ENCODE measurements around the gene USP43.
A peak's percentile ranks its signal among the peaks of the same experiment; 100 is the strongest.
"Not testable (repeated sequence)": the region's sequence is repeated elsewhere in the genome, so short reads cannot be mapped to it uniquely, and the experiment has no call there.

The USP43 gene

GRCh38 chr17:9644910-9645751 is at the start of gene USP43:
Gene USP43 (plus strand): TSS chr17:9645517. CDS start chr17:9645633, 116 bp downstream.
- DNase-seq (ENCODE audit: low read depth in 2 of 2) = peak in 1 of 2 donors; percentile 6

DNA sequence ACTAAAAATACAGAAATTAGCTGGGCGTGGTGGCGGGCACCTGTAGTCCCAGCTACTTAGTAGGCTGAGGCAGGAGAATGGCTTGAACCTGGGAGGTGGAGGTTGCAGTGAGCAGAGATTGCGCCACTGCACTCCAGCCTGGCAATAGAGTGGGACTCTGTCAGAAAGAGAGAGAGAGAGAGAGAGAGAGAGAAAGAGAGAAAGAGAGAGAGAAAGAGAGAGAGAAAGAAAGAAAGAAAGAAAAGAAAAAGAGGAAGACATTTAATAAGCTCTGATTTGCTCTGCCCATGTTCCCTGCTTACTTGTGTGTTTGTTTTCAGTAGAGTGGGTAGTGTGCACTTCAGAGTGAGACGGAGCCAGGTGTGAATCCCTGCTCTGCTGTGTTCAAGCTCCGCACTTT is 47.7 kb upstream of the USP43 start:
- not testable (repeated sequence) for DNase-seq (ENCODE audit: low read depth in 2 of 2)

- no peak for DNase-seq (ENCODE audit: low read depth in 2 of 2)
These were observed 46.7 kb upstream of the USP43 start for GRCh38 chr17:9598661-9599060.

- not testable (repeated sequence) for DNase-seq (ENCODE audit: low read depth in 2 of 2)
These were observed 40.7 kb upstream of the USP43 start for GRCh38 chr17:9604583-9604982.

DNA sequence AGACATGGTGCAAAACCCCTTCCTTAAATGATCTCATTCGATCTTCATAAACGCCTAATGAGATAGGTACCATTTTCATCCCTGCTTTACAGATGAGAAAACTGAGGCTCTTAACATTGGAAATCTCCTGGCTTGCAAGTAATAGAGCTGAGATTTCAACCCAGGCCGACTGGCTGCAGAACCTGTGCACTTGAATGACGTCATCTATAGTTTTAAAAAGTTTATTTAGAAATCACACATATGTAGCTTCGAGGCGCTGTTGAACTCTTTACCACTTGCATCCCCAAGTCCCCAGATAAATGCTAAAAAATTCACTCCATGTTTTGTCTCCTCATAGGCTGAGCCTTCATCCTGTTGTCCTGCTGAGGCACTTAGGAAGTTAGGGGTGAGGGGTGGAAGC is 38.9 kb upstream of the USP43 start:
- no peak for DNase-seq (ENCODE audit: low read depth in 2 of 2)

- not testable (repeated sequence) for DNase-seq (ENCODE audit: low read depth in 2 of 2)
These were observed 38.3 kb upstream of the USP43 start for GRCh38 chr17:9607058-9607457.

- no peak for DNase-seq (ENCODE audit: low read depth in 2 of 2)
These were observed 33.8 kb upstream of the USP43 start for GRCh38 chr17:9611557-9611956.

- DNase-seq (ENCODE audit: low read depth in 2 of 2) = no peak
These were observed 33.3 kb upstream of the USP43 start for GRCh38 chr17:9612006-9612405.

DNA sequence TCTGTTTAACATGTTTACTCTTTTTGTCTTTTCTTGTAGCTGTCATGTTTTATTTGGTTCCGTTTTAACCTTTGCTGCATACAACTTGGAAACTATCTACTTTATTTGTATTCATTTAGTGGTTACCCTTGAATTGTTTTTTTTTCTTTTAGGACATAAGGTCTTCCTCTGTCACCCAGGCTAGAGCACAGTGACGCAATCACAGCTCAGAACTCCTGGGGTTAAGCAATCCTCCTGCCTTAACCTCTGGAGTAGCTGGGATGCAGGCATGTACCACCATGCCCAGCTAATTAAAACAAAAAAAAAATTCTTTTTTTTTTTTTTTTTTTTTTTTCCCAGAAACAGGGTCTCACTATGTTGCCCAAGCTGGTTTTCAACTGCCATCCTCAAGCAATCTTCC is 29.8 kb upstream of the USP43 start:
- no peak for DNase-seq (ENCODE audit: low read depth in 2 of 2)

DNA sequence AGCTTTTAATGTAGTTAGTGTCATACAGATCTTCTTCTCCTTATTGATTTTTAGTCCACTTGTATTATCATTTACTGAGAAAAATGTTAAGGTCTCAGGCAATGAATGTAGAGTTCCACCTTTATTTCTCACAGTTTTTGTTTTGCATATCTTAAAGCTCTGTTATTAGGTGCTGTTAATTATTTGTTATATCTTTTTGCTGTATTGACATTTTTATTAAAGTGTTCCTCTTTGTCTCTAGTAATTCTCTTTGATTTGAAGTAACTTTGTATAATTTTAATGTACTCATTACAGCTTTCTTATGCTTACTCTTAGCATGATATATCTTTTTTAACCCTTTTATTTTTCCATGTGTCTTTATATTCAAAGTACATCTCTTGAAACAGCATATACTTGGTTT is 22.4 kb upstream of the USP43 start:
- DNase-seq (ENCODE audit: low read depth in 2 of 2) = no peak

GRCh38 chr17:9628509-9628908 is 16.8 kb upstream of the USP43 start:
- DNase-seq (ENCODE audit: low read depth in 2 of 2) = no peak

DNA sequence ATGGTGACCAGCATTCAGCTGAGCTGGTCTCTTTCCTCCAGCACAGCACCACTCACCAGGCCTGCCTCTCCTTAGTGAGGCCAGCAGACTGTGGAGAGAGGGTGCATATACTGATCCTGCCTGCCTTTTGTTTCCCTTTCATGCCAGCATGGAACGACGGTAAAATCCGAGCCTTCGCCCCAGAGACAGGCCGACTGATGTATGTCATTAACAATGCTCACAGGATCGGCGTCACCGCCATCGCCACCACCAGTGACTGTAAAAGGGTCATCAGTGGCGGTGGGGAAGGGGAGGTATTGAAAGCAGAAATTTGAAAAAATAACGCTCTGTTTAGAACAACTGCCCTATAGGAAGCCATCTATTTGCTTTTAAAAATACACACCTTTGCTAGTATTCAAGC is 12.6 kb upstream of the USP43 start:
- DNase-seq (ENCODE audit: low read depth in 2 of 2) = no peak

DNA sequence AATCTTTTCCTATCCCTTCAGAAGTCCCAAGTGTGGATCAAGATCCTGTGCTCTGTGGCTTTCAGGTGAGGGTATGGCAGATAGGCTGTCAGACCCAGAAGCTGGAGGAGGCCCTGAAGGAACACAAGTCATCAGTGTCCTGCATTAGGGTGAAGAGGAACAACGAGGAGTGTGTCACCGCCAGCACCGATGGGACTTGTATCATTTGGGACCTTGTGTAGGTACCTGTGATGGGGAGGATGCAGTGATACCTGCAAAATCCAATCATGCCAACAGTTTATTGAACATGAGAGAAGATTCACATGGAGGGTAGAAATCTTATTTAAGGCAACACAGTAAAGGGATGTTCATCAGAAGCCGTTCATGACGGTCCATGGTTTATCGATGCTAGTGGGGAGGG is 10.0 kb upstream of the USP43 start:
- no peak for DNase-seq (ENCODE audit: low read depth in 2 of 2)

DNA sequence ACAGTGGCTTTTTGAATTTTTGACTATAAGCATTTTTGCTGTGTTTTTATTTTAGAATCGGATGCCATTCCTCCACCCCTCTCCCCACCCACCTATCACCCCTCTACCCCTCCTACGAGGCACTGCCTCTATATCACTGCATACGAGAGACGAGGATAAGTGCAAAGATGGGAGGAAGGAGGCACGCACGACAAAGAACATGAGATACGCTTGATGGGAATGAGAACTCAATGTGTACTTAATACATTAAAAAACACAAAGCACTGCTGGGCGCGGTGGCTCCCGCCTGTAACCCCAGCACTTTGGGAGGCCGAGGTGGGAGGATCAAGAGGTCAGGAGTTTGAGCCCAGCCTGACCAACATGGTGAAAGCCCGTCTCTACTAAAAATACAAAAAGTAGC is 8.8 kb upstream of the USP43 start:
- DNase-seq (ENCODE audit: low read depth in 2 of 2) = no peak

DNA sequence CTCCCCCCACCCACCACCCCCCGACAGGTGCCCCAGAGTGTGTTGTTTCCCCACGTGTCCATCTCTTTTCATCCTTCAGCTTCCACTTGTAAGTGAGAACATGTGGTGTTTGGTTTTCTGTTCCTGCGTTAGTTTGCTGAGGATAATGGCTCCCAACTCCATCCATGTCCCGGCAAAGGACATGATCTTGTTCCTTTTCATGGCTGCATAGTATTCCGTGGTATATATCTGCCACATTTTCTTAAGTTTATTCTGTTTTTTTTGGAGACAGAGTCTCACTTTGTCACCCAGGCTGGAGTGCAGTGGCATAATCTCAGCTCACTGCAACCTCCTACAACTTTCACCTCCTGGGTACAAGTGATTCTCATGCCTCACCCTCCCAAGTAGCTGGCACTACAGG is 4.9 kb upstream of the USP43 start:
- not testable (repeated sequence) for DNase-seq (ENCODE audit: low read depth in 2 of 2)

DNA sequence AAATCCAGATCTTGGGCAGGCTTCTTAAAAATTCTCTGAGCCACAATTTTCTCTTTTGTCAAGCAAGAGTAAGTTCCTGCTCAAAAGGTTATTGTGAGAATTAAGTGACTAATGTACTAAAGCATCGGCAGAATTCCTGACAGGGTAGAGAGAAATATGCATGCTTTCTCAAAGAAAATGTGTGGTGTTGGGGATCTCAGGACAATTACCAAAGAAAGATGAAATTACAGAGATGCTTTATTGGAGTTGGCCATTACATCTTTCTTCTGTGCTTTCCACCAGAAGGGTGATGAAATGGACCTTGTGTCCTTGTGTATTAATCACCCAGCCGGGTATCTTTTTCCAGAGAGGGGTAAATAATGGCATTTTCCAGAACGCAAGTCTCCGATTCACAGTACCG is 1.7 kb upstream of the USP43 start:
- no peak for DNase-seq (ENCODE audit: low read depth in 2 of 2)

DNA sequence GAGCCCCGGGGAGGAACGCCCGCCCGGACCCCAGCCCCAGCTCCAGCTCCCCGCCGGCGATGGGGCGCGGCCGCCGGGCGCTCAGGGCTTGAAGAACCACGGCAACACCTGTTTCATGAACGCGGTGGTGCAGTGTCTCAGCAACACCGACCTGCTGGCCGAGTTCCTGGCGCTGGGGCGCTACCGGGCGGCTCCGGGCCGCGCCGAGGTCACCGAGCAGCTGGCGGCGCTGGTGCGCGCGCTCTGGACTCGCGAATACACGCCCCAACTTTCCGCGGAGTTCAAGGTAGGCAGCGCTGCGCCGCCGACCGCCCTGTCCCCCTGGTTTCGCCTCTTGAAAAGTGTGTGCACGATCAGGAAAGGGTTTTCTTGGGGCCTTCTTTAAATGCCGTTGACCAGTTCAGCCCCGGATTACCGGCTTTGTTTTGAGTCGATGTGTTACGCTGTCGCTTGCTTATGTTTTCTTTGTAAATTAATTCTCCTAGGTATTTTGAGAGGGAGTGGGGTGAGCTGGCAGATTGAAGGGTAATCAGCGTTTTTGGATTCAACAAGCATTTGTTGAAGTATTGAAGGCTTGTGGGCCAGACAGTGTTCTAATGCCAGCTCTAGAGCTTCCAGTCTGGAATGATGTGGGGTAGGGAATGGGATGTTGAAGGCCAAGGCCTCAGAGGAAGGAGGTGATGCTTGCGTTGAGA is 681 bp downstream of the USP43 start:
- DNase-seq (ENCODE audit: low read depth in 2 of 2) = peak in 1 of 2 donors; percentile 21

DNA sequence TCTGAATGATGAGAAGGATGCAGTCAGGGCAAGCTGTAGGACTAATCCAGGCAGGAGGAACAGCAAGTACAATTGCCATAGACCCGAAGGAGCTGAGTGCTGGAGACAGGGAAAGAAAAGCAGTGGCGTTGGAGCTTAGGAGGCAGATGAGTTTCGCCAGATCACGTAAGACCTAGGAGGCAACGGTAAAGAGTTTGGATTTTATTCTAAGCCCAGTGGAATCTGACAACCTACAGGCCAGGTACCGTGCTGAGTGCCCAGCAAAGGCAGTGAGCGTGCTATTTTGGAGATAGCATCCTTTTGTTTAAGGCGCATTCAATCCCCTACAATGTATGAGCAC is 1.2 kb downstream of the USP43 start:
- no peak for DNase-seq (ENCODE audit: low read depth in 2 of 2)

GRCh38 chr17:9647014-9647413 is 1.7 kb downstream of the USP43 start:
- DNase-seq (ENCODE audit: low read depth in 2 of 2) = no peak

GRCh38 chr17:9648521-9649110 is 3.3 kb downstream of the USP43 start:
- no peak for DNase-seq (ENCODE audit: low read depth in 2 of 2)

DNA sequence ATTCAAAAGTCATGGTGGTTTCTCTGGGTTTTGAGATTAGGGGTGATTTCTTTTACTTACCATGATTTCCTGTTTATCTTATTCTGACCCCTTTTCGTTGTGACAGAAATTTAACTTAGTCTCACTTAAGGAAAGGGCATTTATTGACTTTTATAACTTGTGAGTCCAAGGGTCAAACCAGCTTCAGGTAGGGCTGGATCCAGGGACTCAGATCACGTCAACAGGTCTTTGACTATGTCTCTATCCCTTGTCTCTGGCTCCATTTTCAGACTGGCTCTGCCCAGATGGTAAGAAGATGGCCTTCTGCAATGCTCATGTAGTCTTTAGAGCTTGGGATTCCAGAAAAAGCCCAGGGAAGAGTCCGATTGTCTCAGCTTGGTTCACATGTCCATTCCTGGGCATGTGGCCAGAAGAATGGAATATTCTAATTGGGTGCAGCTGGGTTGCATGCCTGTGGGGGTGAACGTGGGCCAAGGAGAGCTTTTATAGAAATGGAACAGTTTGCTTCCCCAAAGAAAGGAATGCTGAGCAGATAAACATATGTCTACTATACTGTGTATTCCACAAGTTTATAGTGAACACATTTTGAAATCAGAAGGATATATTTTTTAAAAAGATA is 13.4 kb downstream of the USP43 start:
- DNase-seq (ENCODE audit: low read depth in 2 of 2) = no peak

DNA sequence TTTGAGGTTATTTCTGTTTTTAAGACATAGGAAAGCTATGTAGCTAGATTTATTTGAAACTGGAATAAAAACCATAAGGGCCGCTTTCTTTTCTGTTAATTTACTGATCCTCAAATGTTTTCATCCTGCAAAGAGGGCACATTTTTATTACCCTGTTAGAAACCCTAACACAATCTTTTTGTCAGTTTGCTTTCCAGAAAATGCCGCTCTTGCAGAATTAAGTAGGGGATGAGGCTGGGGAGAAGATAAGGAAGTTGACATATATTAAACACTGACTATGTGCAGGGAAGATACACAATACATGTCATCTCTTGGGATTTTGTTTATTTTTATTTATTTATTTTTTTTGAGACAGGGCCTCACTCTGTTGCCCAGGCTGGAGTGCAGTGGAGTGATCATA is 15.7 kb downstream of the USP43 start:
- DNase-seq (ENCODE audit: low read depth in 2 of 2) = no peak

- not testable (repeated sequence) for DNase-seq (ENCODE audit: low read depth in 2 of 2)
These were observed 18.2 kb downstream of the USP43 start for GRCh38 chr17:9663511-9663910.
